SJCRH30 (cell line): ENCODE data around the gene ERAS. TPM values are rescaled to one million over a fixed set of nuclear protein-coding genes. Genes with fewer than 3 reads are reported as not detected.
"Not testable (repeated sequence)": the region's sequence is repeated elsewhere in the genome, so short reads cannot be mapped to it uniquely, and the experiment has no call there.

ENCODE experiments used
- DNase-seq, 2 experiments: peaks; one replicate each; pipeline ENCODE4 v3.0.0-alpha.2; 2015 to 2020
- H3K27ac ChIP-seq: fragments of 250-450 bp; sonication (Bioruptor Pico); 2 replicates; pipeline ENCODE4 v1.5.1; 2020; ENCODE audit warnings: mild to moderate bottlenecking, moderate library complexity
- H3K27me3 ChIP-seq: fragments of 250-450 bp; sonication (Bioruptor Pico); 2 replicates; pipeline ENCODE4 v1.5.1; 2020; ENCODE audit warnings: mild to moderate bottlenecking, moderate library complexity
- H3K36me3 ChIP-seq: fragments of 250-450 bp; sonication (Bioruptor Pico); 2 replicates; pipeline ENCODE4 v1.5.1; 2020; ENCODE audit warnings: mild to moderate bottlenecking, moderate library complexity
- H3K4me1 ChIP-seq: fragments of 250-450 bp; sonication (Bioruptor Pico); 2 replicates; pipeline ENCODE4 v1.5.1; 2020; ENCODE audit warnings: mild to moderate bottlenecking, moderate library complexity
- H3K4me3 ChIP-seq: fragments of 250-450 bp; sonication (Bioruptor Pico); 2 replicates; pipeline ENCODE4 v1.5.1; 2020; ENCODE audit warnings: mild to moderate bottlenecking, moderate library complexity
- H3K9me3 ChIP-seq: fragments of 250-450 bp; sonication (Bioruptor Pico); replicated peaks from 2 replicates; pipeline ENCODE4 v1.5.1; 2020; ENCODE audit warnings: mild to moderate bottlenecking, moderate library complexity
- total RNA-seq: library from RNA; depleted of rRNA; stranded (reverse); fragments of >200 nt; shearing (Covaris generic); gene quantifications from 2 replicates; pipeline ENCODE4 v1.2.3, GENCODE V29; 2014; rRNA removed

ERAS gene
- total RNA-seq, 1 experiment from 2014 or later, result not detected

DNA sequence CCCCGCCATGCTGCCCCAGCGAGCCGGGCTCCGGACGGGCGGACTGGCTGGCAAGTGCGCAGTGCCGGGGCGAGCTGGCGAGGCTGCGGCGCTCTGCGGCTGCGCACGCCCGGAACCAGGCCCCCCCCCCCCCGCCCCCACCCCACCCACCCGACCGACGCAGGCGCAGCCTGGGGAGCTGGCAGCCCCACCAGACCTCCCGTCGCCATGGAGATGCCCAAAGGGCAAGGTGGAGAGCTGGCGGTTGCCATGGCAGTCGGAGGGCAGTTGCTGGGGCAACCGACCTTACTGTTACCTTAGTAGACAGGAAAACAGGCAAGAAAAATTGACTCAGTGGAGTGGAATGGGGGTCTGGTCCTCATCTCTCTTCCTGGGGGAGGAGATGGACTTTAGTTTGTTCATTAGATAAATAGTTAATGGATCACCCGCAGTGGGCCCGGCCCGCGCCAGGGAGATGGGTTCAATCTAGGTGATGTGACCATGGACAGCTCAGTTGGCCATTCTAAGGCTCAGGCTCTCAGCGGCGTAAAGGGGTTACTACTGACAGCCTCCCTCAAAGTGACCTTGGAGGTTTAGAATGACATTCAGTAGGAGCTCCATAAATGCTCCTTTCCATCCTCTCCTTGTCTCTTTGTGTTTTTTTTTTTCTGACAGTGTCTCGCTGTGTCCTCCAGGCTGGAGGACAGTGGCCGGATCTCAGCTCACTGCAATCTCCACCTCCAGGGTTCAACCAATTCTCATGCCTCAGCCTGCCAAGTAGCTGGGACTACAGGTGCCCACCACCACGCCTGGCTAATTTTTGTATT, 9.4 kb downstream of the ERAS start, which contains the start of gene PCSK1N:
Gene PCSK1N, minus strand, starts transcription at position 87 of the 806 bp plus-strand sequence. Its CDS starts 78 bp downstream, at position 9.
- Histone ChIP-seq H3K27me3 (no peaks in the 10 kb centered on the region), H3K4me3 (no peak within 1 kb of the TSS), H3K36me3 (no peaks in the 10 kb centered on the region), H3K4me1 (no peaks in the 10 kb centered on the region), H3K27ac (no peak within 1 kb of the TSS), H3K9me3 (no peaks in the 10 kb centered on the region)
- no peak for DNase-seq

DNA sequence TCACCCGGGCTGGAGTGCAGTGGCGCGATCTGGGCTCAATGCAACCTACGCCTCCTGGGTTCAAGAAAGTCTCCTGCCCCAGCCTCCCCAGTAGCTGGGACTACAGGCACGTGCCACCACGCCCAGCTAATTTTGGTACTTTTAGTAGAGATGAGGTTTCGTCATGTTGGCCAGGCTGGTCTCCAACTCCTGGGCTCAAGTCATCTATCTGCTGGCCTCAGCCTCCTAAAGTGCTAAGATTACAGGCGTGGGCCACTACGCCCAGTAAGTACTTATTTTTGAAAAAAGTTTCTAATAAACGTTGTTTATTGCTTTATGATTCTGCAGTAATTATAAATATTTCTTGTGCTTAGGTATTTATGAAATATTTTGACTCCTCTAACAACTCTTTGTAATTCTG, 13.4 kb downstream of the ERAS start:
- no peak overlapping the region for H3K4me3 ChIP-seq
- H3K27ac ChIP-seq, result no peak overlapping the region
- no peaks in the 10 kb centered on the region for H3K9me3 ChIP-seq
- H3K36me3 ChIP-seq, result no peaks in the 10 kb centered on the region
- H3K27me3 ChIP-seq, result no peaks in the 10 kb centered on the region
- no peak for DNase-seq
- H3K4me1 ChIP-seq, result no peaks in the 10 kb centered on the region

DNA sequence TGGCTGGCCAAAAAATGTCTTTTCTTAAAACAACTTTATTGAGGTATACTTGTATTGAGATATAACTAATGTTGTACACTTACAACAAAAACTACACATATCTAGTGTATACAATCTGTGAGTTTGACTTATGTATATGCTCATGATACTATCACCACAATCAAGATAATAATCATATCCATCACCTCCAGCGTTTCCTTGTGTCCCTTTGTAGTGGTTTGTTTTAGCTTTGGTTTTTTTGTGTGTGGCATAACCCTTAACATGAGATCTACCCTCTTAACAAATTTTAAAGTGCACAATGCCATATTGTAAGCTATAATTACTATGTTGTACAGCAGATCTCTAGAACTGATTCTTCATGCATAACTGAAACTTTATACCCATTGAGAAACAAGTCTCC, 22.5 kb downstream of the ERAS start:
- H3K36me3 ChIP-seq, result no peaks in the 10 kb centered on the region
- no peaks in the 10 kb centered on the region for H3K9me3 ChIP-seq
- no peaks in the 10 kb centered on the region for H3K27me3 ChIP-seq
- no peaks in the 10 kb centered on the region for H3K4me1 ChIP-seq
- no peak overlapping the region for H3K27ac ChIP-seq
- H3K4me3 ChIP-seq, result no peak overlapping the region
- no peak for DNase-seq

DNA sequence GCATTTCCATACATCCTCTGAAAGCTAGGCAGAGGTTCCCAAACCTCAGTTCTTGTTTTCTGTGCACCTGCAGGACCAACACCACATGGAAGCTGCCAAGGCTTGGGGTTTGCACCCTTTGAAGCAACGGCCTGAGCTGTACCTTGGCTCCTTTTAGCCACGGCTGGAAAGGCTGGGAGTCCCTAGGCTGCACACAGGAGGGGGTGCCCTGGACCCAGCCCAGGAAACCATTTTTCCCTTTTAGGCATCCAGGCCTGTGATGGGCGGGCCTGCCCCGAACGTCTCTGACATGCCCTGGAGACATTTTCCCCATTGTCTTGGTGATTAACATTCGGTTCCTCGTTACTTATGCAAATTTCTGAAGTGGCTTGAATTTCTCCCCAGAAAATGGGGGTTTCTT, 26.5 kb downstream of the ERAS start:
- Histone ChIP-seq H3K4me1 (no peaks in the 10 kb centered on the region), H3K27ac (no peak overlapping the region), H3K27me3 (no peaks in the 10 kb centered on the region), H3K9me3 (no peaks in the 10 kb centered on the region), H3K4me3 (no peak overlapping the region), H3K36me3 (no peaks in the 10 kb centered on the region)
- no peak for DNase-seq

DNA sequence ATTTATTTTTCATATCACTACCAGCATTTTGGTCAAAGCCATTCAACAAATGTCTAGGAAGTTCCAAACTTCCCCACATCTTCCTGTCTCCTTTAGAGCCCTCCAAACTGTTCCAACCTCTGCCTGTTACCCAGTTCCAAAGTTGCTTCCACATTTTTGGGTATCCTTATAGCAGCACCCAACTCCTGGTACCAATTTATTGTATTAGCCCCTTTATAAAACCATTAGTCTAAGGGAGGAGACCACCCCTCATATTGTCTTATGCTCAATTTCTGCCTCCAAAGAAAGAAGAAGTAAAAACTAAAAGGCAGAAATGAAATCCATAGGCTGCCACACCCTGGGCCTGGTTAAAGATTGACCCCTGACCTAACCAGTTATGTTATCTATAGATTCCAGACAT, 27.2 kb downstream of the ERAS start:
- H3K4me3 ChIP-seq, H3K4me1 ChIP-seq, DNase-seq, H3K27ac ChIP-seq, H3K9me3 ChIP-seq, H3K27me3 ChIP-seq, H3K36me3 ChIP-seq: not testable (repeated sequence)

DNA sequence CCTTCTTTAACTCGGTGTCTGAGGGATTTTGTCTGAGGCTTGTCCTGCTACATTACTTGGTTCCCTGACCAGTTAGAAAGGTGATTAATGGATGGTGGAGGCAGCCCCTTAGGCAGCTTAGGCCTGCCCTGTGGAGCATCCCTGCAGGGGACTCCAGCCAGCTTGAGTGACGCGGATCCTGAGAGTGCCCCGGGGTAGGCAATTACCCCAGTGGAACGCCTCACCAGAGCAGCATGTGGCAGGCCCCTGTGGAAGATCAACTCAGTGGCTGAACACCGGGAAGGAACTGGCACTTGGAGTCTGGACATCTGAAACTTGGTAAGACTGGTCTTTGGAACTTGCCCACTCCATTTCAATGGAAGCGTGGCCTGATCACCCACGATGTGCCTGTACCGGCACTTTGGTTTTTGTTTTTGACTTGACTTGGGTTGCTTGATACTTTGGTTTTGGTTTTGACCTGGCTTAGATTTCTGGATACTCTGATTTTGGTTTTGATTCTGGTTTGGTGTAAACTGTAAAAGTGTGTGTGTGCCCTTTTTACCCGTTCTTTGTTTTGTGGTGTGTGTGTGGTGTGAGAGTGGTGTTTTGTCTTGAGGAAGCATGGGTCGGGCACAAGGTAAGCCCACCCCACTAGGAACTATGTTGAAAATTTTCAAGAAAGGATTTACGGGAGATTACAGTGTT, 27.9 kb downstream of the ERAS start:
- H3K4me1 ChIP-seq, DNase-seq, H3K27ac ChIP-seq, H3K27me3 ChIP-seq, H3K36me3 ChIP-seq, H3K9me3 ChIP-seq, H3K4me3 ChIP-seq: not testable (repeated sequence)

DNA sequence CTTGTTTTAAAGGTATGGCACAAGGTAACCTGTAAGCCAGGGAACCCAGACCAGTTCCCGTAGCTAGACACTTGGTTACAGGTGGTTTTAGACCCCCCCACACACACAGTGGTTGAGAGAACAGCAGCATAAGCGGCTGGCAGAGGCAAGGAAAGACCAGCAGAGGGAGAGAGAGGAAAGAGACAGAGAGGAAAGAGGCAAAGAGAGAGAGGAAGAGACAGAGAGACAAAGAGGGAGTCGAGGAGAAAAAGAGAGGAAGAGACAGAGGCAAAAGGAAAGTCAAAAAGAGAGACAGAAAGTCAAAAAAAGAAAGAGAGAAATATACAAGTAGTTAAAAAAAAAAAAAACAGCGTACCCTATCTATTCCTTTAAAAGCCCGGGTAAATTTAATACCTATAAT, 28.6 kb downstream of the ERAS start:
- no peak overlapping the region for H3K27ac ChIP-seq
- H3K4me1 ChIP-seq, result no peaks in the 10 kb centered on the region
- no peaks in the 10 kb centered on the region for H3K27me3 ChIP-seq
- H3K9me3 ChIP-seq, result no peaks in the 10 kb centered on the region
- no peak overlapping the region for H3K4me3 ChIP-seq
- H3K36me3 ChIP-seq, result no peaks in the 10 kb centered on the region
- no peak for DNase-seq

DNA sequence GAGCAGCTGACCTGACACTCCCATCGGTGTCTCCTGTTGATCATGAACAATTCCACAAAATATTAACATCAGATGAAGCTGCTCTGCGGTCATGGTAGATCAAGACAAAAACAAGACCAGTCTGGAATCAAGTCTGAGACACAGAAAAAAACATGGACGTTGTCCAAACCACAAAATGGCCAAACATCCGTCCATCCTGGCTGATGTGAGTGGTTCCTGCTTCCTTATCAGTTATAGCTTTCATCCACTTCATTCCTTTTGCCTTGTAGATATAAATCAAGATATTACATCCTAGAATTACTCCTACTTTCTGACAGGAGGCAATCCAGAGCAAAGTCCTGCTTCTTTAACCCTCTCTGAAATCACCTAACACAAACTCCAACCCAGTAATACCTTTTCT, 37.9 kb downstream of the ERAS start:
- Histone ChIP-seq H3K4me1 (0 out of 2 replicates have a peak, but pooled peaks cover 9% of the 10 kb centered on the region), H3K36me3 (no peaks in the 10 kb centered on the region), H3K27me3 (no peaks in the 10 kb centered on the region), H3K9me3 (no peaks in the 10 kb centered on the region), H3K4me3 (no peak overlapping the region), H3K27ac (0 out of 2 replicates have a peak overlapping the region, but pooled peaks have one; percentile 4)
- DNase-seq, result peak; percentile 13 to 50

DNA sequence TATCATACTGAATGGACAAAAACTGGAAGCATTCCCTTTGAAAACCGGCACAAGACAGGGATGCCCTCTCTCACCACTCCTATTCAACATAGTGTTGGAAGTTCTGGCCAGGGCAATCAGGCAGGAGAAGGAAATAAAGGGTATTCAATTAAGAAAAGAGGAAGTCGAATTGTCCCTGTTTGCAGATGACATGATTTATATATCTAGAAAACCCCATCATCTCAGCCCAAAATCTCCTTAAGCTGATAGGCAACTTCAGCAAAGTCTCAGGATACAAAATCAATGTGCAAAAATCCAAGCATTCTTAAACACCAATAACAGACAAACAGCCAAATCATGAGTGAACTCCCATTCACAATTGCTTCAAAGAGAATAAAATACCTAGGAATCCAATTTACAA, 45.7 kb downstream of the ERAS start:
- H3K36me3 ChIP-seq, H3K4me1 ChIP-seq, H3K4me3 ChIP-seq, H3K27me3 ChIP-seq, DNase-seq, H3K9me3 ChIP-seq, H3K27ac ChIP-seq: not testable (repeated sequence)

DNA sequence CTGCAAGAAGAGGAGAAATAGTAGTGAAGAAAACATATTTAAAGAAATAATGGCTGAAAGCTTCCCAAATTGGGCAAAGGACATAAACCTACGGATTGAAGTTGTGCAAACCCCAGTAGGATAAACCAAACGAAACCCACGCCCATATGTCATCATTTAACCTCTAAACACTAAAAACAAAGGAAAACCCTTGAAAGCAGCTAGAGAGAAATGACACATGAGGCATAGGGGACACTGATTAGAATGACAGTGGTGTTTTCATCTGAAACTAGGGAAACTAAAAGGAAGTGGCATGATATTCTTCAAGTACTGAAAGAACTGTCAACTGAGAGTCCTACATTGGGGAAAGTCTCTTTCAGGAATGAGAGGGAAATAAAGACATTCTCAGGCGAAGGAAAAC, 50.6 kb downstream of the ERAS start:
- H3K27me3 ChIP-seq, H3K36me3 ChIP-seq, H3K4me1 ChIP-seq, H3K9me3 ChIP-seq, H3K27ac ChIP-seq, DNase-seq, H3K4me3 ChIP-seq: not testable (repeated sequence)

Other genes starting within 250 kb of the ERAS start
- gene WDR13, start 229.0 kb upstream of the ERAS start, total RNA-seq, result 19.9 and 23.6 TPM in 2 replicates
- not detected in 2 replicates for gene WAS, start 142.7 kb upstream of the ERAS start, total RNA-seq
- gene SUV39H1, start 129.8 kb upstream of the ERAS start, total RNA-seq, result 10.2 and 10.5 TPM in 2 replicates
- gene GLOD5, start 64.8 kb upstream of the ERAS start, total RNA-seq, result not detected in 2 replicates
- not detected in 2 replicates for gene GATA1, start 39.9 kb upstream of the ERAS start, total RNA-seq
- 31.5 and 47.2 TPM in 2 replicates for gene HDAC6, start 24.4 kb upstream of the ERAS start, total RNA-seq
- not detected in 2 replicates for gene PCSK1N, start 9.1 kb downstream of the ERAS start, total RNA-seq
- gene TIMM17B, start 71.3 kb downstream of the ERAS start, total RNA-seq, result 43.5 and 51.1 TPM in 2 replicates
- 52.3 and 52.4 TPM in 2 replicates for gene PQBP1, start 71.4 kb downstream of the ERAS start, total RNA-seq
- gene SLC35A2, start 85.1 kb downstream of the ERAS start, total RNA-seq, result 12.6 and 16.0 TPM in 2 replicates
- gene PIM2, start 92.5 kb downstream of the ERAS start, total RNA-seq, result 6.8 and 8.0 TPM in 2 replicates
- 17.0 and 19.2 TPM in 2 replicates for gene OTUD5, start 131.1 kb downstream of the ERAS start, total RNA-seq
- gene KCND1, start 145.3 kb downstream of the ERAS start, total RNA-seq, result 0.08 and 0.12 TPM in 2 replicates
- 16.2 and 19.4 TPM in 2 replicates for gene GRIPAP1, start 175.8 kb downstream of the ERAS start, total RNA-seq
- 9.6 and 10.2 TPM in 2 replicates for gene TFE3, start 216.8 kb downstream of the ERAS start, total RNA-seq
- 2.0 and 2.5 TPM in 2 replicates for gene CCDC120, start 232.5 kb downstream of the ERAS start, total RNA-seq
- gene PRAF2, start 247.5 kb downstream of the ERAS start, total RNA-seq, result 4.7 and 5.0 TPM in 2 replicates